CD4-positive, alpha-beta T cell treated with Interferon alpha-2 for 1 hour (primary cell): ENCODE measurements around the gene ASIC1.

ENCODE experiments used
- DNase-seq, 2 donors: peaks; one replicate each; pipeline ENCODE4 v3.0.0-alpha.2; 2020 to 2022

Gene ASIC1

GRCh38 chr12:50041062-50041860, 16.1 kb upstream of the ASIC1 start:
- DNase-seq = no peak

GRCh38 chr12:50041962-50042361, 15.4 kb upstream of the ASIC1 start:
- DNase-seq = no peak

DNA sequence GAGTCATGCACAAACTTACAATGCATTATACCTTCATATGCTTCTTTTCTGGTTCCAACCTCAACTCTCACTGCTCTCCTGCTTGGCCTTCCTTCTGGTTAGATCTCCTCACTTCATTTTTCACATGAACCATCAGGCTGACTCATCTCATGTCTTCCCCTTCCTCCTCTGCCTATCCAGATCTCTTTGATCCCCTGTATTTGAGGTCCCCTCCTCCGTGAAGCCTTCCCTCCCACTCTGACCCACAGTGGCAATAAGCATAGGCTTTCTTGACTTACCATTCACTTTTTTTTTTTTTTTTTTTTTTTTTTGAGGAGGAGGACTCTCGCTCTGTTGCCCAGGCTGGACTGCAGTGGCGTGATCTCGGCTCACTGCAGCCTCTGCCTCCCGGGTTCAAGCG, 14.7 kb upstream of the ASIC1 start:
- no peak for DNase-seq

DNA sequence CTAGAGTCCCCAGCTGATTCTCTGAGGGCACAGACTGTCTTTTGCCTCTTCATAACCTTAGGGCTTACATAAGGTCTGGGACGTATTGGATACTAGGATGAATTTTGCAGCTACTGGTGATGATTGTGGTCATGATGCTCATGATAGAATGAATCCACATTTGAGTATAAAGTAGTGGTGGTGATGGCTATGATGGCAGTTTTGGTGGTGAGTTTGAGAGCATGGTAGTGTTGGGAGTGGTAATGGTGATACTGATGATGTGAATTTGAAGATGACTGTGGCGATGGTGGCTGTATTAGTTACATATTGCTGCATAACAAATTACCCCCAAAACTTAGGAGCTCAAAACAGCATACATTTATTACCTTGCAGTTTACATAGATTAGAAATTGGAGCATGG, 14.1 kb upstream of the ASIC1 start:
- DNase-seq = no peak

GRCh38 chr12:50043854-50044253, 13.5 kb upstream of the ASIC1 start:
- DNase-seq = no peak

- no peak for DNase-seq
These were observed 9.6 kb upstream of the ASIC1 start for GRCh38 chr12:50047693-50048250.

GRCh38 chr12:50049254-50050118, 7.9 kb upstream of the ASIC1 start:
- DNase-seq = no peak

DNA sequence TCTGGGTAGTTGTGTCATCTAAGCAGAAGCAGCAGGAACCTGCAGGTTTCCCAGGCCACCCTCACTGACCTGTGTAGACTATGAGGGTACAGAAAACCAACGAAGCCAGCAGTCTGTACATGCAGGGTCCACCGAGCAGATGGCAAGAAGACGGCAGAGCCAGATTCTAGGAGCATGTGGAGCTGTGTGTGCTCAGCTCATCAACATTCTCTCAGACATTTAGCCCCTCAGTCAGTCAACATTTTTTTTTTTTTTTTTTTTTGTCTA, 7.3 kb upstream of the ASIC1 start:
- no peak for DNase-seq

GRCh38 chr12:50050410-50051098, 6.8 kb upstream of the ASIC1 start:
- DNase-seq = peak in 1 of 2 donors; percentile 17

DNA sequence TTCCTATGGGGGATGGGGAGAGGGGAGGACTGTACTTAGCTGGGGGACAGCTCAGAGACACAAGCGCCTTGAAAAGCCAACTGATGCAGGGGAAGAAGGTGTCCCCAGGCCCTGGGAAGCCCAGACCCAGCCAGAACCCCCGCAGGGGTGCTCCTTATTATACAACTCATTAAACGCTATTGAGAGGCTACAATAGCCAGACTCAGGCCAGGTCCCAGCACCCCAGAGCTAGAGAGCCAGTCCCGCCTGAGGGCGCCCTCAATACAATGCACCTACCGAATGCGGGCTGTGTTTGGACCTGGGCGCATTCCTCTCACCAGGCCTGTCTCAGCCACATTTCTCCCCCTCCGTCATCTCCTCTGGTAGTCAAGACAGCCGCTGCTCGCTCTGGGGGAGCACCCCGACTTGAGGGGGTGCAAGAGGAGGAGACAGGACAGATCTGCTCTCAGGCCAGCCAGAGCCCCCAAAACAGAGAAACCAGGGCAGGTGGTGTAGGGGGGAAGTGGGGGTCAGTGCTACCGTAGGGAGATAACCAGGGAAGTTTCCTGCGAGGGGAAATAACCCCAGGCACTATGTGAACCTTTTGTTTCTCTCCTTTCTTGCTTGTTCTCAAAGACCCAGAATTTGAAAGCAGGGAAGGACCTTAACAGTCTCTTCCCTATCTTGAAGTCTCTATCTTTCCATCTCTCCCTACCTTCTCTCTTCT, 6.1 kb upstream of the ASIC1 start:
- DNase-seq = no peak

DNA sequence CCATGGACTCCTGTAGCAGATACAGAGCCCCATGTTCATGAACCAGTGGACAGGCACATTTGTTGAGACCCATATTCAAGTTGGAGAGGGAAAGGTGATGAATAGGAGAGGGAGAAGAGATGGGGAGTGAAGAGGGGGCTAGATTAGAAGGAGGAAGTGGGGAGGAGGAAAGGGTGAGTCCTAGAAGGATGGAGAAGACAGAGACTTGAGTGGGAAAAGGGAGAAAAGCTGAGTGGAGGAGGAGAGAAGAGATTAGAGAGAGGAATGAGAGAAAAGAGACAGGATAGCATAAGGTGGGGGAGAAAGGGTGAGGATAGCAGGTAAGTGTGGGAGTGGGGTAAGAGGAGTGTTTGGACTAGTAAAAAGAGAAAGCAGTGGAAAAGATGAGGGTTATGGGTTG, 4.9 kb upstream of the ASIC1 start:
- no peak for DNase-seq

DNA sequence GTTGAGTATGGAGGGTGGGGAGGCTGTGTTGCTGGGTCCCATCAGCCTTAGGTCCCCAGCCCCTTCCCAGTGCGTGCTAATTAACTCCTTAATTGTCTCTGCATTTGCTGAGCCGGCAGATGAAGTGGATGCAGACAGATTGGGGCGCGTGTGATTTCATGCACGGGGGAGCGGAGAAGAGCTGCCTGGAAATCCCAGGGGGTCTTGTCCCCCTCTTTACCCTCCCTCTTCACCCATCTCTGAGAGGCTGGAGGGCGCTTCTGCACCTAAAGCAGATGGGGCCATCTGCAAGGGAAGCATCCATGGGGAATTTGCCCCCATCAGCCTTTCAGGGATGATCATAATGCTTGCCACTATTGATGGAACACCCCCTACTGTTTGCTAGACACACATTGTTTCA, 4.4 kb upstream of the ASIC1 start:
- DNase-seq = no peak

GRCh38 chr12:50053583-50053982, 3.8 kb upstream of the ASIC1 start:
- no peak for DNase-seq

DNA sequence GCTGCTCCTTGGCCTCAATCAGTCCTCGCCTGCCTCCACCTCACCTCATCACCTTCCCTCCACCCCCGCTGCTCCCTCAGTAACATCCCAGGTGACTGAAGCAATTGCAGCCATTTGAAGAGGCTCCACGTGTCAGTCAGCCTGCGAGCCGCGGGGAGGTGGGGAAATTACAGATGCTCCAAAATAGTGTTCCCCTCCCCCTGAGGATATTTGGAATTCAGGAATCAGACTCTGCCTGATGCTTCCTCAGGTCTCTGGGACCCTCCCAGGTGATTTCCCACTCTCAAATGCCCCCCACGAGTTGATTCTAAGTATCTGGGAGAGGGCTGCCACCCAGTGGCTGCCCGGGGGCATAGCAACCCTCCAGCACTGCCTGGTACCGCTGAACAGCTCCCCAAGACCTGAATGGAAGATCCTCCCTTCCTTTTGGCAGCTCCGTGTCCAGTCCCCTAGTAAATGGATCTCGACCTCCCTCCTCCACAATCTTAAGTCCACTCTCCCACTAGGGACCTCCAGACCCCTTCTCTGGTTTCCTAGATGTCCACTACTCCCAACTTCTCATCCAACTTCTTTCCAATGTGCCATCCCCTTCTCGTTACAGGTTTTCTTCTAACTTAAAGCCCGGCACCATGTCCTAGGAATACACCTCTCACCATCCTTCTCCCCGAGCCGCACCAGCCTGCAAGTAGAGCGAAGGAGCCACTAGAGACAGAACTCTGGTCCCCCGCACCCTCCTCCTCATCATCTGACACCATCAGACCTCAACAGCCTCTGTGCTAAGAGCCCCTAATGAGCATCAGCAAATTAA, 1.4 kb upstream of the ASIC1 start:
- peak; percentile 46 to 60 for DNase-seq

- no peak for DNase-seq
These were observed 788 bp upstream of the ASIC1 start for GRCh38 chr12:50056639-50056976.

- no peak for DNase-seq
These were observed 687 bp downstream of the ASIC1 start for GRCh38 chr12:50057896-50058670.

DNA sequence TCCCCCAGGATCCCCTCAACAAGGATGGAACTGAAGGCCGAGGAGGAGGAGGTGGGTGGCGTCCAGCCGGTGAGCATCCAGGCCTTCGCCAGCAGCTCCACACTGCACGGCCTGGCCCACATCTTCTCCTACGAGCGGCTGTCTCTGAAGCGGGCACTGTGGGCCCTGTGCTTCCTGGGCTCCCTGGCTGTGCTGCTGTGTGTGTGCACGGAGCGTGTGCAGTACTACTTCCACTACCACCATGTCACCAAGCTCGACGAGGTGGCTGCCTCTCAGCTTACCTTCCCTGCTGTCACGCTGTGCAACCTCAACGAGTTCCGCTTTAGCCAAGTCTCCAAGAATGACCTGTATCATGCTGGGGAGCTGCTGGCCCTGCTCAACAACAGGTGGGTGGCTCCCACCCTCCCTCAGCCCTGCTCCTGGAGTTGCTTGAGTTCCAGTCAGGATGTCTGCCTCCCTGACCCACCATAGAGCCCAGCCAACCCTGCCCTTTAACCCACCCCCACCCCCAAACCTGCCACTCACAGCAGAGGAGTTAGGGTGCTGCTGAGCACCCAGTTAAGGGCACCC, 1.4 kb downstream of the ASIC1 start:
- DNase-seq = no peak

GRCh38 chr12:50059440-50060119, 2.2 kb downstream of the ASIC1 start:
- peak in 1 of 2 donors; percentile 13 for DNase-seq

GRCh38 chr12:50060120-50060468, 2.7 kb downstream of the ASIC1 start:
- DNase-seq = no peak

DNA sequence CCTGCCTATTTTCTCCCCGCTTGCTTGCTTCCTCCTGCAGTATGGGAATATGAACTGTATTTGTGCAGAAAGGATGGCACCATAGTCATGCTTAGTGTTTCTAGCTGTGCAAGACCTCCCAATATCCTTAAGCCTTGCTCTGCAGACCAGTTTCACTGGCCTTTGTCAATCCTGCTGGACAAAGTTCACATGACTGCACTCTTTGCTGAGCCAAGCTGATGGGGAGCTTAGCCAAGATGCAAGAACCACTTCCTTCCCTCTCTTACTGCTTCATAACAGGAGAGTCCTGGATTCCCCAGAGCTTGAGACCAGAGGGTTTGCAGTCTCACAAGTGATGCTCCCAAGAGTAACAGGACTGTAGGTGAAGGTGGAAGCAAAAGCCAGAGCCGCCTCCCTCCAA, 3.8 kb downstream of the ASIC1 start:
- no peak for DNase-seq
